H1 (cell line): ENCODE measurements around the gene DIAPH2. TPM values are rescaled to one million over a fixed set of nuclear protein-coding genes. Genes with fewer than 3 reads are reported as not detected.

ENCODE experiments used
- CTCF ChIA-PET: fragments of 300-600 bp; sonication (Branson Sonifier 250); formaldehyde crosslinking; loops from one replicate; lab custom pipeline; 2021; ENCODE audit not compliant: partially characterized antibody; lab: Charles Lee
- POLR2A ChIA-PET: fragments of 300-600 bp; sonication (Branson Sonifier 250); formaldehyde crosslinking; loops from one replicate; lab custom pipeline; 2021; ENCODE audit warnings: inconsistent platforms; ENCODE audit not compliant: partially characterized antibody; lab: Charles Lee
- DNase-seq, 2 experiments: peaks; one replicate each; pipeline versions ENCODE4 v3.0.0 to v3.0.0-alpha.2; 2010 to 2022; ENCODE audit warnings: low spot score in 2 of 2, low read depth in 1 of 2, mixed read lengths in 1 of 2
- FAIRE-seq: peaks from 2 replicates; lab custom pipeline; 2011; peaks lifted over from hg19 to GRCh38; lab: Jason Lieb, UNC
- H2AFZ ChIP-seq: 2 replicates; pipeline ENCODE4 v1.8.1; 2012; ENCODE audit warnings: low read length, inconsistent platforms
- H2AK5ac ChIP-seq: 2 replicates; pipeline ENCODE4 v1.6.1; 2013; ENCODE audit warnings: low read depth, low read length
- H2BK120ac ChIP-seq: replicated peaks from 2 replicates; pipeline ENCODE3; 2013; ENCODE audit warnings: low read depth, low read length, inconsistent platforms
- H2BK12ac ChIP-seq: 2 replicates; pipeline ENCODE4 v1.6.1; 2013; ENCODE audit warnings: low read depth, low read length
- H2BK15ac ChIP-seq: 2 replicates; pipeline ENCODE4 v1.6.1; 2013; ENCODE audit warnings: low read length
- H2BK20ac ChIP-seq: 2 replicates; pipeline ENCODE4 v1.6.1; 2013; ENCODE audit warnings: low read length
- H2BK5ac ChIP-seq: 2 replicates; pipeline ENCODE4 v1.6.1; 2013; ENCODE audit warnings: low read depth, low read length
- H3K14ac ChIP-seq: 2 replicates; pipeline ENCODE4 v1.6.1; 2013; ENCODE audit warnings: inconsistent platforms; ENCODE audit not compliant: insufficient read length
- H3K18ac ChIP-seq: 2 replicates; pipeline ENCODE4 v1.6.1; 2013; ENCODE audit warnings: low read length; ENCODE audit errors: extremely low read depth
- H3K23ac ChIP-seq: 2 replicates; pipeline ENCODE4 v1.6.1; 2013; ENCODE audit warnings: inconsistent platforms; ENCODE audit not compliant: insufficient read length
- H3K23me2 ChIP-seq: 2 replicates; pipeline ENCODE4 v1.6.1; 2013; ENCODE audit warnings: low read depth, low read length
- H3K27ac ChIP-seq: 2 replicates; pipeline ENCODE4 v1.6.1; 2011; ENCODE audit warnings: low read depth, low read length, inconsistent platforms
- H3K27me3 ChIP-seq, 4 experiments: replicated peaks in 1 of 4; 1 replicate in 1 of 4; 2 replicates in 3 of 4; pipeline versions ENCODE4 v1.6.1 to v1.8.1; 2011 to 2013; ENCODE audit warnings: low read length in 3 of 4, mild to moderate bottlenecking in 3 of 4, inconsistent platforms in 2 of 4, mixed read lengths in 2 of 4, moderate library complexity in 1 of 4; ENCODE audit not compliant: control insufficient read depth in 3 of 4, insufficient read depth in 3 of 4; ENCODE audit errors: extremely low read depth in 1 of 4
- H3K36me3 ChIP-seq, 4 experiments: 2 replicates each; pipeline versions ENCODE4 v1.6.1 to v1.8.1; 2011 to 2013; ENCODE audit warnings: mild to moderate bottlenecking in 4 of 4, low read length in 3 of 4, moderate library complexity in 2 of 4, control low read depth in 1 of 4, inconsistent platforms in 1 of 4; ENCODE audit not compliant: insufficient read depth in 4 of 4, control insufficient read depth in 2 of 4
- H3K4ac ChIP-seq: replicated peaks from 2 replicates; pipeline ENCODE3; 2013; ENCODE audit warnings: low read length, low read depth, mixed read lengths, inconsistent platforms; ENCODE audit not compliant: insufficient read length
- H3K4me1 ChIP-seq, 4 experiments: replicated peaks in 1 of 4; 1 replicate in 1 of 4; 2 replicates in 3 of 4; pipeline versions ENCODE4 v1.6.1 to v1.8.1; 2011 to 2013; ENCODE audit warnings: low read length in 3 of 4, inconsistent platforms in 2 of 4, mixed read lengths in 1 of 4; ENCODE audit not compliant: insufficient read depth in 4 of 4, control insufficient read depth in 3 of 4
- H3K4me2 ChIP-seq, 2 experiments: 2 replicates each; pipeline versions ENCODE4 v1.6.1 to v1.8.1; 2011 to 2013; ENCODE audit warnings: low read depth in 2 of 2, low read length in 2 of 2, control low read depth in 1 of 2, inconsistent platforms in 1 of 2, mild to moderate bottlenecking in 1 of 2; ENCODE audit not compliant: insufficient read depth in 1 of 2
- H3K4me3 ChIP-seq, 4 experiments: fragments of 200-600, 300-600 bp in 1 of 4; sonication (generic), shearing (Covaris generic), sonication (Bioruptor Twin) in 1 of 4; 2 replicates each; pipeline versions ENCODE4 v1.5.1 to v1.8.1; 2011 to 2016; ENCODE audit warnings: low read length in 4 of 4, low read depth in 3 of 4, control low read depth in 2 of 4, inconsistent platforms in 2 of 4, mild to moderate bottlenecking in 2 of 4, mixed read lengths in 1 of 4, moderate library complexity in 1 of 4; ENCODE audit not compliant: insufficient read depth in 2 of 4; ENCODE audit errors: extremely low read depth in 1 of 4
- H3K56ac ChIP-seq: replicated peaks from 2 replicates; pipeline ENCODE3; 2013; ENCODE audit warnings: low read depth, mild to moderate bottlenecking, mixed read lengths, low read length, inconsistent platforms; ENCODE audit not compliant: insufficient read length
- H3K79me1 ChIP-seq: 2 replicates; pipeline ENCODE4 v1.6.1; 2013; ENCODE audit warnings: low read depth, low read length, control low read depth
- H3K79me2 ChIP-seq, 2 experiments: 2 replicates each; pipeline versions ENCODE4 v1.6.1 to v1.8.1; 2012 to 2013; ENCODE audit warnings: low read length in 2 of 2, mild to moderate bottlenecking in 2 of 2, inconsistent platforms in 1 of 2; ENCODE audit not compliant: insufficient read depth in 2 of 2, control insufficient read depth in 1 of 2
- H3K9ac ChIP-seq, 4 experiments: replicated peaks in 1 of 4; 1 replicate in 1 of 4; 2 replicates in 3 of 4; pipeline versions ENCODE4 v1.6.1 to v1.8.1; 2011 to 2013; ENCODE audit warnings: low read depth in 3 of 4, low read length in 3 of 4, control low read depth in 2 of 4, mild to moderate bottlenecking in 2 of 4, moderate library complexity in 2 of 4, inconsistent platforms in 1 of 4; ENCODE audit errors: extremely low read depth in 1 of 4
- H3K9me3 ChIP-seq, 2 experiments: 2 replicates each; pipeline versions ENCODE4 v1.6.1 to v1.8.1; 2012 to 2013; ENCODE audit warnings: mild to moderate bottlenecking in 2 of 2, moderate library complexity in 2 of 2, control low read depth in 1 of 2, inconsistent platforms in 1 of 2, low read depth in 1 of 2, low read length in 1 of 2, mixed read lengths in 1 of 2; ENCODE audit not compliant: insufficient read depth in 2 of 2
- H4K20me1 ChIP-seq, 2 experiments: replicated peaks in 1 of 2; 2 replicates each; pipeline versions ENCODE3 to v1.8.1; 2011 to 2013; ENCODE audit warnings: inconsistent platforms in 2 of 2, low read length in 2 of 2, mild to moderate bottlenecking in 1 of 2; ENCODE audit not compliant: insufficient read depth in 2 of 2, control insufficient read depth in 1 of 2
- H4K5ac ChIP-seq: 2 replicates; pipeline ENCODE4 v1.6.1; 2013; ENCODE audit warnings: low read length, low read depth, mixed read lengths, inconsistent platforms; ENCODE audit not compliant: insufficient read length
- H4K8ac ChIP-seq: 2 replicates; pipeline ENCODE4 v1.8.0; 2013; ENCODE audit warnings: mild to moderate bottlenecking, moderate library complexity, low read length, inconsistent platforms; ENCODE audit not compliant: insufficient read depth; ENCODE audit errors: extremely low read depth
- H4K91ac ChIP-seq: replicated peaks from 2 replicates; pipeline ENCODE3; 2013; ENCODE audit warnings: low read length, mixed read lengths, inconsistent platforms; ENCODE audit not compliant: insufficient read length
- ATF3 ChIP-seq: IDR thresholded peaks from 2 replicates; pipeline ENCODE4 v1.6.1; 2011; ENCODE audit warnings: low read depth, mild to moderate bottlenecking, low read length; ENCODE audit not compliant: insufficient read depth
- CTBP2 ChIP-seq: IDR thresholded peaks from 2 replicates; pipeline ENCODE4 v1.7.0; 2011; ENCODE audit warnings: borderline replicate concordance, mild to moderate bottlenecking, moderate library complexity, mixed read lengths, low read length; ENCODE audit not compliant: insufficient read depth, insufficient read length
- E2F6 ChIP-seq: IDR thresholded peaks from 2 replicates; pipeline ENCODE4 v1.6.1; 2012; ENCODE audit warnings: inconsistent platforms
- EZH2 ChIP-seq: fragments of 200-600 bp; sonication (generic); IDR thresholded peaks from 2 replicates; pipeline ENCODE4 v1.7.1; 2012; ENCODE audit warnings: low read depth, mild to moderate bottlenecking, moderate library complexity, low read length, inconsistent platforms; ENCODE audit not compliant: severe bottlenecking
- FOSL1 ChIP-seq: IDR thresholded peaks from 2 replicates; pipeline ENCODE4 v1.6.1; 2011; ENCODE audit warnings: mild to moderate bottlenecking, low read depth, low read length, moderate library complexity; ENCODE audit not compliant: insufficient read depth
- JUN ChIP-seq: IDR thresholded peaks from 2 replicates; pipeline ENCODE4 v1.6.1; 2011; ENCODE audit warnings: low read depth, mild to moderate bottlenecking, improper control_type of control experiment, low read length
- POU5F1 ChIP-seq: IDR thresholded peaks from 2 replicates; pipeline ENCODE4 v1.6.1; 2011; ENCODE audit warnings: low read depth, mild to moderate bottlenecking, low read length, moderate library complexity
- SAP30 ChIP-seq: fragments of 300-600 bp; sonication (generic); IDR thresholded peaks from 2 replicates; pipeline ENCODE4 v1.7.1; 2012; ENCODE audit warnings: low read length, moderate library complexity, mild to moderate bottlenecking, inconsistent platforms; ENCODE audit not compliant: insufficient read depth, insufficient replicate concordance
- TBP ChIP-seq: IDR thresholded peaks from 2 replicates; pipeline ENCODE4 v1.6.1; 2011; ENCODE audit warnings: low read depth, low read length, improper control_type of control experiment
- ZNF274 ChIP-seq: IDR thresholded peaks from 2 replicates; pipeline ENCODE4 v1.7.0; 2012; ENCODE audit warnings: low read length, borderline replicate concordance; ENCODE audit errors: extremely low read depth
- WGBS, 2 experiments: shearing (Covaris generic) in 1 of 2; methylation state at CpG; one replicate each; pipeline versions ENCODE4 v1.1.6 to v1.1.7; 2013 to 2015; ENCODE audit warnings: low lambda C conversion rate in 2 of 2, mixed read lengths in 2 of 2, inconsistent platforms in 1 of 2, low coverage in 1 of 2, missing lambda C conversion rate in 1 of 2; ENCODE audit not compliant: insufficient replicate concordance in 2 of 2, insufficient coverage in 1 of 2, insufficient read length in 1 of 2; ENCODE audit errors: extremely low coverage in 1 of 2, missing lambda C conversion rate in 1 of 2; 5-methylcytosine and 5-hydroxymethylcytosine counted together
- polyA plus RNA-seq, 7 experiments: library from polyadenylated mRNA; depleted of rRNA in 3 of 7; stranded (reverse) in 5 of 7; unstranded in 2 of 7; fragments of >200 nt in 5 of 7; fragments of 200-250 nt in 2 of 7; gene quantifications; 1 replicate in 5 of 7; 2 replicates in 1 of 7; 4 replicates in 1 of 7; pipeline versions ENCODE4 v1.2.1 to v1.2.3, GENCODE V29; 2011 to 2013; ENCODE audit warnings: missing spikeins in 2 of 7, mixed read lengths in 2 of 7
- total RNA-seq: library from RNA; stranded (reverse); fragmentation: NEBNext Ultra II Directional; extraction: Animal tissue kit (Norgen Biotek cat#: 25700); gene quantifications from 2 replicates; pipeline ENCODE4 v1.2.1, GENCODE V29; 2021

Gene DIAPH2
- total and polyA plus RNA-seq, 2 of the 8 experiments (the other 6 are each of a cell fraction or from before 2014, with no cell fraction given), result 4.4 to 24.3 TPM

GRCh38 chrX:97471071-97471470 lies 786.4 kb downstream of the DIAPH2 start:
- Histone ChIP-seq H3K4me1 (no peaks in the 10 kb centered on the region), H3K4ac (no peak overlapping the region), H3K4me2 (no peak overlapping the region), H3K23ac (no peak overlapping the region), H2BK15ac (no peak overlapping the region), H3K27me3 (no peaks in the 10 kb centered on the region), H4K91ac (no peak overlapping the region), H4K5ac (no peak overlapping the region), H4K20me1 (peaks cover 0 to 2% of the 10 kb centered on the region in 2 experiments), H2BK120ac (no peak overlapping the region), H3K4me3 (no peak overlapping the region), H3K14ac (no peak overlapping the region), H2BK5ac (no peak overlapping the region), H2AK5ac (no peak overlapping the region), H3K23me2 (no peaks in the 10 kb centered on the region), H3K56ac (no peak overlapping the region), H3K27ac (no peak overlapping the region), H4K8ac (no peak overlapping the region), H2BK12ac (no peak overlapping the region), H3K79me1 (no peaks in the 10 kb centered on the region), H2BK20ac (no peak overlapping the region), H3K79me2 (no peaks in the 10 kb centered on the region), H2AFZ (no peak overlapping the region), H3K9me3 (no peaks in the 10 kb centered on the region), H3K36me3 (peaks cover 0 to 3% (median 0%) of the 10 kb centered on the region in 4 experiments; a peak in 3 of 8 replicates), H3K18ac (no peak overlapping the region), H3K9ac (no peak overlapping the region)
- CTCF ChIA-PET, result no interaction called here
- 90% methylated on average over 3 of the region's 6 CpGs; no CpG with 5 or more reads in 1 of the 2 experiments for WGBS, 2 experiments
- DNase-seq (no peak), FAIRE-seq (no peak)
- TF ChIP-seq SAP30 (no peak), E2F6 (no peak), CTBP2 (no peak), ZNF274 (no peak), TBP (no peak), FOSL1 (no peak), POU5F1 (no peak), ATF3 (no peak), EZH2 (no peak), JUN (no peak)
- POLR2A ChIA-PET, result no interaction called here
